ENCODE results near the gene TFAP2E.

TFAP2E gene

GRCh38 chr1:35557611-35558373 lies 15.3 kb upstream of the TFAP2E start, which contains the start of gene NCDN:
TSS of gene NCDN (plus strand) at chr1:35557799. CDS start at chr1:35558191, 392 bp downstream.
- peak; percentile 94 for FAIRE-seq

GRCh38 chr1:35558374-35559316 lies 14.5 kb upstream of the TFAP2E start:
- FAIRE-seq = no peak

GRCh38 chr1:35559317-35559944 lies 13.7 kb upstream of the TFAP2E start:
- FAIRE-seq = no peak

- FAIRE-seq = no peak
Observed at GRCh38 chr1:35560256-35561225, 12.6 kb upstream of the TFAP2E start.

GRCh38 chr1:35561297-35561971 lies 11.7 kb upstream of the TFAP2E start:
- no peak for FAIRE-seq

- FAIRE-seq = no peak
Observed at GRCh38 chr1:35561972-35562680, 11.0 kb upstream of the TFAP2E start.

- no peak for FAIRE-seq
Observed at GRCh38 chr1:35563166-35563565, 9.9 kb upstream of the TFAP2E start.

GRCh38 chr1:35564037-35564883 lies 8.9 kb upstream of the TFAP2E start:
- no peak for FAIRE-seq

- no peak for FAIRE-seq
Observed at GRCh38 chr1:35564884-35565741, 8.0 kb upstream of the TFAP2E start.

GRCh38 chr1:35565742-35566133 lies 7.4 kb upstream of the TFAP2E start:
- no peak for FAIRE-seq

GRCh38 chr1:35567947-35568558 lies 5.1 kb upstream of the TFAP2E start:
- no peak for FAIRE-seq

- peak; percentile 55 for FAIRE-seq
Observed at GRCh38 chr1:35568975-35569395, 4.1 kb upstream of the TFAP2E start.

GRCh38 chr1:35569936-35570335 lies 3.2 kb upstream of the TFAP2E start:
- no peak for FAIRE-seq

- FAIRE-seq = no peak
Observed at GRCh38 chr1:35570589-35571137, 2.5 kb upstream of the TFAP2E start.

GRCh38 chr1:35571263-35571662 lies 1.9 kb upstream of the TFAP2E start:
- no peak for FAIRE-seq

- FAIRE-seq = no peak
Observed at GRCh38 chr1:35572296-35572695, 818 bp upstream of the TFAP2E start.

- no peak for FAIRE-seq
Observed at GRCh38 chr1:35574125-35574654, 1.1 kb downstream of the TFAP2E start.

Data from A204.1 (cell line).